Panc1 (cell line): ENCODE results near the gene MAGI1.

Experiments
- CTCF ChIP-seq: fragments of 450-650 bp; IDR thresholded peaks from 2 replicates; pipeline ENCODE4 v1.5.1; 2017; ENCODE audit warnings: mild to moderate bottlenecking
- POLR2AphosphoS5 ChIP-seq: IDR thresholded peaks from 2 replicates; pipeline ENCODE4 v1.6.1; 2012; ENCODE audit warnings: mild to moderate bottlenecking, low read depth, low read length, moderate library complexity
- REST ChIP-seq, 2 experiments: IDR thresholded peaks; 2 replicates each; pipeline ENCODE4 v1.6.1; 2011 to 2012; ENCODE audit warnings: low read depth in 2 of 2, control low read depth in 1 of 2, low read length in 1 of 2, mild to moderate bottlenecking in 1 of 2, moderate library complexity in 1 of 2; ENCODE audit not compliant: insufficient read depth in 1 of 2
- SIN3A ChIP-seq: IDR thresholded peaks from 2 replicates; pipeline ENCODE4 v1.6.1; 2012; ENCODE audit warnings: low read depth, mild to moderate bottlenecking, low read length, moderate library complexity, borderline replicate concordance; ENCODE audit not compliant: insufficient read depth
- TCF7L2 ChIP-seq: IDR thresholded peaks from 2 replicates; pipeline ENCODE4 v1.6.1; 2011; ENCODE audit warnings: mild to moderate bottlenecking, low read depth, low read length, inconsistent platforms

GRCh38 chr3:65820600-65820999 lies 218.1 kb downstream of the MAGI1 start:
- no peak for TF ChIP-seq POLR2AphosphoS5
- no peak for TF ChIP-seq CTCF
- TF ChIP-seq SIN3A: no peak
- no peak for TF ChIP-seq TCF7L2
- no peak for TF ChIP-seq REST (IDR thresholded peaks at IDR 0.05; ENCODE audit: insufficient read depth in 1 of 2, low read depth in 2 of 2, low read length in 1 of 2)
